ENCODE results near the gene TMOD1. TPM values are rescaled to one million over a fixed set of nuclear protein-coding genes. Genes with fewer than 3 reads are reported as not detected.

The TMOD1 gene
- total and polyA plus RNA-seq, 2 of the 8 experiments (the other 6 are each of a cell fraction or from before 2014, with no cell fraction given): 0.17 to 0.88 TPM

DNA sequence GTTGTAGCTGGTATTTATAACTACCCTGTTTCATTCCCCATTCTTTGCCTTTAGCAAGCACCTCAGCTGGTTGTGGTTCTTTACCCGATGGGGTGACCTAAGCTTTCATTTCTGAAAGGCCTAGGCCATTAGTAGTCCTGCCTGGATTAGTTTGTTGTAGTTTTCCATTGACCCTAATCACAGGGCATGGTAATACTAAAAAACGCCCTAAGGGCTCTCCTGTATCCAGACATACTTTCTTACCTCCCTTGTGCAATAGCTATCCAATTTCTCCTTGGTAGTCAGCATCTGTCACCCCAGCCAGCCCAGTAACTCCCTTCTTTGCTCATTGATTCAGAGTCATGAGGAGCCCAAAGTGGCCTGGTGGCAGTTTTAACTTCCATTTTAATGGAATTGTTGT, 24.0 kb downstream of the TMOD1 start:
- Histone ChIP-seq H4K8ac (ENCODE audit: extremely low read depth, insufficient read depth, low read length) (no peak overlapping the region), H2BK20ac (ENCODE audit: low read length) (no peak overlapping the region), H3K18ac (ENCODE audit: extremely low read depth, low read length) (no peak overlapping the region), H4K5ac (ENCODE audit: insufficient read length, low read depth, low read length) (no peak overlapping the region), H2BK12ac (ENCODE audit: low read depth, low read length) (no peak overlapping the region), H3K9ac (replicated peaks in 1 of 4; ENCODE audit: extremely low read depth in 1 of 4, low read depth in 3 of 4, low read length in 3 of 4) (no peak overlapping the region), H3K4me3 (ENCODE audit: extremely low read depth in 1 of 4, insufficient read depth in 2 of 4, low read depth in 3 of 4, low read length in 4 of 4) (no peak overlapping the region), H3K14ac (ENCODE audit: insufficient read length) (no peak overlapping the region), H3K36me3 (ENCODE audit: control insufficient read depth in 2 of 4, insufficient read depth in 4 of 4, low read length in 3 of 4) (no peaks in the 10 kb centered on the region), H4K91ac (replicated peaks; ENCODE audit: insufficient read length, low read length) (no peak overlapping the region), H3K79me1 (ENCODE audit: low read depth, low read length) (no peaks in the 10 kb centered on the region), H3K4me1 (replicated peaks in 1 of 4; ENCODE audit: control insufficient read depth in 3 of 4, insufficient read depth in 4 of 4, low read length in 3 of 4) (peaks cover 8 to 22% (median 16%) of the 10 kb centered on the region in 4 experiments), H2BK120ac (replicated peaks; ENCODE audit: low read depth, low read length) (no peak overlapping the region), H3K56ac (replicated peaks; ENCODE audit: insufficient read length, low read depth, low read length) (no peak overlapping the region), H3K9me3 (ENCODE audit: insufficient read depth in 2 of 2, low read depth in 1 of 2, low read length in 1 of 2) (no peaks in the 10 kb centered on the region), H2AK5ac (ENCODE audit: low read depth, low read length) (no peak overlapping the region), H4K20me1 (replicated peaks in 1 of 2; ENCODE audit: control insufficient read depth in 1 of 2, insufficient read depth in 2 of 2, low read length in 2 of 2) (no peaks in the 10 kb centered on the region), H3K23me2 (ENCODE audit: low read depth, low read length) (no peaks in the 10 kb centered on the region), H2BK15ac (ENCODE audit: low read length) (no peak overlapping the region), H3K27me3 (replicated peaks in 1 of 4; ENCODE audit: control insufficient read depth in 3 of 4, extremely low read depth in 1 of 4, insufficient read depth in 3 of 4, low read length in 3 of 4) (no peaks in the 10 kb centered on the region), H3K23ac (ENCODE audit: insufficient read length) (no peak overlapping the region), H2BK5ac (ENCODE audit: low read depth, low read length) (no peak overlapping the region), H3K27ac (ENCODE audit: low read depth, low read length) (no peak overlapping the region), H2AFZ (ENCODE audit: low read length) (no peak overlapping the region), H3K4me2 (ENCODE audit: insufficient read depth in 1 of 2, low read depth in 2 of 2, low read length in 2 of 2) (no peak overlapping the region), H3K4ac (replicated peaks; ENCODE audit: insufficient read length, low read depth, low read length) (no peak overlapping the region), H3K79me2 (ENCODE audit: control insufficient read depth in 1 of 2, insufficient read depth in 2 of 2, low read length in 2 of 2) (no peaks in the 10 kb centered on the region)
- DNase-seq (ENCODE audit: low read depth in 1 of 2, low spot score in 2 of 2) (no peak), FAIRE-seq (no peak)
- no peak for TF ChIP-seq CEBPB (IDR thresholded peaks at IDR 0.05; ENCODE audit: low read depth, low read length)
- no peak for TF ChIP-seq SP4 (IDR thresholded peaks at IDR 0.05; ENCODE audit: low read length)
- no peak for TF ChIP-seq CTBP2 (IDR thresholded peaks at IDR 0.05; ENCODE audit: borderline replicate concordance, insufficient read depth, insufficient read length, low read length)
- TF ChIP-seq SIRT6 (IDR thresholded peaks at IDR 0.05; ENCODE audit: low read length): no peak
- no peak for TF ChIP-seq SAP30 (IDR thresholded peaks at IDR 0.05; ENCODE audit: insufficient read depth, insufficient replicate concordance, low read length)
- no peak for TF ChIP-seq RXRA (IDR thresholded peaks at IDR 0.05; ENCODE audit: insufficient read depth, low read depth, low read length)
- TF ChIP-seq SIN3A (conservative IDR thresholded peaks at IDR 0.05 in 1 of 2, IDR thresholded peaks at IDR 0.05 in 1 of 2; ENCODE audit: low read depth in 1 of 2, low read length in 2 of 2): no peak
- TF ChIP-seq FOSL1 (IDR thresholded peaks at IDR 0.05; ENCODE audit: insufficient read depth, low read depth, low read length): no peak
- TF ChIP-seq YY1 (IDR thresholded peaks at IDR 0.05; ENCODE audit: low read depth, low read length): no peak
- ChIA-PET CTCF (ENCODE audit: partially characterized antibody) (interaction anchor here (0.7 to 1.8 kb wide), 6 partner anchors 9 to 73 kb away, joined by 3 to 6 read pairs (median 3); no protein-coding TSS in a partner anchor), POLR2A (ENCODE audit: partially characterized antibody) (no interaction called here)
- 73% methylated on average over 2 of the region's 2 CpGs; no CpG with 5 or more reads in 1 of the 2 experiments for WGBS, 2 experiments (ENCODE audit: extremely low coverage in 1 of 2, insufficient coverage in 1 of 2, insufficient read length in 1 of 2, insufficient replicate concordance in 2 of 2, low coverage in 1 of 2, low lambda C conversion rate in 2 of 2, missing lambda C conversion rate in 1 of 2)

All from H1 (cell line).